ENCODE results near the gene GPRIN1. TPM values are rescaled to one million over a fixed set of nuclear protein-coding genes. Genes with fewer than 3 reads are reported as not detected.
"Not testable (repeated sequence)": the region's sequence is repeated elsewhere in the genome, so short reads cannot be mapped to it uniquely, and the experiment has no call there.

The GPRIN1 gene
- total RNA-seq, 1 donor from 2014 or later = 0.67 TPM

- no peak overlapping the region for H3K27ac Mint-ChIP-seq
- peaks cover 4% of the 10 kb centered on the region for H3K36me3 Mint-ChIP-seq
- H3K27ac ChIP-seq = no peak overlapping the region
- no peak overlapping the region for H3K4me3 Mint-ChIP-seq
- H3K36me3 ChIP-seq = no peaks in the 10 kb centered on the region
- no peak overlapping the region for H3K4me3 ChIP-seq
- peaks cover 14% of the 10 kb centered on the region for H3K27me3 ChIP-seq
- peaks cover 14% of the 10 kb centered on the region for H3K27me3 Mint-ChIP-seq (ENCODE audit: insufficient read depth, low read depth)
- no peaks in the 10 kb centered on the region for H3K9me3 Mint-ChIP-seq
- H3K79me2 ChIP-seq (ENCODE audit: low read depth) = no peaks in the 10 kb centered on the region
- H3K9ac ChIP-seq = no peak overlapping the region
- TF ChIP-seq EZH2phosphoT487 (IDR thresholded peaks at IDR 0.05) (no peak), EZH2 (IDR thresholded peaks at IDR 0.05) (no peak), CTCF (IDR thresholded peaks at IDR 0.05) (no peak)
- H2AFZ ChIP-seq (replicated peaks) = no peak overlapping the region
- H3K4me2 ChIP-seq = no peak overlapping the region
- DNase-seq (ENCODE audit: low spot score) = no peak
- no peaks in the 10 kb centered on the region for H3K4me1 Mint-ChIP-seq
- no peaks in the 10 kb centered on the region for H4K20me1 ChIP-seq (ENCODE audit: low read depth)
- no peaks in the 10 kb centered on the region for H3K9me3 ChIP-seq (ENCODE audit: low read depth)
- H3F3A ChIP-seq (ENCODE audit: low read depth) = peaks cover 4% of the 10 kb centered on the region
- no peaks in the 10 kb centered on the region for H3K4me1 ChIP-seq
Observed at GRCh38 chr5:176592573-176592972, 17.4 kb downstream of the GPRIN1 start.

- H3K4me1 ChIP-seq; H3K4me1 Mint-ChIP-seq; H3K9me3 ChIP-seq (ENCODE audit: low read depth); H3K4me3 Mint-ChIP-seq; H3K36me3 ChIP-seq; H3K27me3 ChIP-seq; H3K27ac Mint-ChIP-seq; H3K4me2 ChIP-seq; H3K4me3 ChIP-seq; H3K9me3 Mint-ChIP-seq; DNase-seq (ENCODE audit: low spot score); H2AFZ ChIP-seq (replicated peaks); H3K36me3 Mint-ChIP-seq; H3K9ac ChIP-seq; H4K20me1 ChIP-seq (ENCODE audit: low read depth); H3F3A ChIP-seq (ENCODE audit: low read depth); H3K27ac ChIP-seq; H3K79me2 ChIP-seq (ENCODE audit: low read depth): not testable (repeated sequence)
- H3K27me3 Mint-ChIP-seq (ENCODE audit: insufficient read depth, low read depth) = peaks cover 14% of the 10 kb centered on the region
Observed at GRCh38 chr5:176591667-176592066, 18.3 kb downstream of the GPRIN1 start.

- Mint-ChIP-seq H3K27me3 (ENCODE audit: insufficient read depth, low read depth) (peaks cover 14% of the 10 kb centered on the region), H3K4me3 (no peak overlapping the region), H3K27ac (no peak overlapping the region), H3K36me3 (peaks cover 4% of the 10 kb centered on the region), H3K9me3 (peaks cover 4% of the 10 kb centered on the region), H3K4me1 (no peaks in the 10 kb centered on the region)
- no peak overlapping the region for H3K4me2 ChIP-seq
- H3K36me3 ChIP-seq = no peaks in the 10 kb centered on the region
- H3K27me3 ChIP-seq = no peaks in the 10 kb centered on the region
- no peaks in the 10 kb centered on the region for H3K79me2 ChIP-seq (ENCODE audit: low read depth)
- H3K4me3 ChIP-seq = no peak overlapping the region
- H3F3A ChIP-seq (ENCODE audit: low read depth) = peaks cover 4% of the 10 kb centered on the region
- no peak overlapping the region for H2AFZ ChIP-seq (replicated peaks)
- TF ChIP-seq EZH2phosphoT487 (IDR thresholded peaks at IDR 0.05) = no peak
- no peak for TF ChIP-seq EZH2 (IDR thresholded peaks at IDR 0.05)
- no peak for TF ChIP-seq CTCF (IDR thresholded peaks at IDR 0.05)
- no peak overlapping the region for H3K9ac ChIP-seq
- DNase-seq (ENCODE audit: low spot score) = no peak
- no peaks in the 10 kb centered on the region for H3K4me1 ChIP-seq
- peaks cover 3% of the 10 kb centered on the region for H3K9me3 ChIP-seq (ENCODE audit: low read depth)
- H3K27ac ChIP-seq = no peak overlapping the region
- H4K20me1 ChIP-seq (ENCODE audit: low read depth) = no peaks in the 10 kb centered on the region
Observed at GRCh38 chr5:176590035-176590717, 19.8 kb downstream of the GPRIN1 start.

GRCh38 chr5:176589039-176589769 is 20.8 kb downstream of the GPRIN1 start:
- no peak overlapping the region for H3K27ac Mint-ChIP-seq
- DNase-seq (ENCODE audit: low spot score) = no peak
- H3K4me3 ChIP-seq = no peak overlapping the region

More at GRCh38 chr5:176589039-176589769, 20.8 kb downstream of the GPRIN1 start:
- H3K27me3 ChIP-seq = no peaks in the 10 kb centered on the region
- TF ChIP-seq CTCF (IDR thresholded peaks at IDR 0.05) (no peak), EZH2phosphoT487 (IDR thresholded peaks at IDR 0.05) (no peak), EZH2 (IDR thresholded peaks at IDR 0.05) (no peak)
- H3K79me2 ChIP-seq (ENCODE audit: low read depth) = no peaks in the 10 kb centered on the region
- no peak overlapping the region for H3K9ac ChIP-seq
- H3K36me3 ChIP-seq = no peaks in the 10 kb centered on the region
- no peak overlapping the region for H3K27ac ChIP-seq
- no peaks in the 10 kb centered on the region for H3K4me1 Mint-ChIP-seq
- H3K9me3 Mint-ChIP-seq = peaks cover 4% of the 10 kb centered on the region
- no peak overlapping the region for H3K4me3 Mint-ChIP-seq
- no peak overlapping the region for H2AFZ ChIP-seq (replicated peaks)
- peaks cover 4% of the 10 kb centered on the region for H3F3A ChIP-seq (ENCODE audit: low read depth)
- no peaks in the 10 kb centered on the region for H3K4me1 ChIP-seq
- peaks cover 6% of the 10 kb centered on the region for H3K9me3 ChIP-seq (ENCODE audit: low read depth)
- H4K20me1 ChIP-seq (ENCODE audit: low read depth) = no peaks in the 10 kb centered on the region
- H3K27me3 Mint-ChIP-seq (ENCODE audit: insufficient read depth, low read depth) = peaks cover 14% of the 10 kb centered on the region
- peaks cover 4% of the 10 kb centered on the region for H3K36me3 Mint-ChIP-seq
- no peak overlapping the region for H3K4me2 ChIP-seq
